RWPE1 (cell line): ENCODE data around the gene LEMD3.

Experiments
- CTCF ChIA-PET: fragments of 350-600 bp; sonication (Branson Sonifier 250); formaldehyde crosslinking; extraction: SDS; loops from one replicate; lab custom pipeline; 2021; lab: Yijun Ruan, JAX
- POLR2A ChIA-PET: fragments of 400-600 bp; formaldehyde crosslinking; extraction: SDS; loops from one replicate; lab custom pipeline; 2020; ENCODE audit warnings: antibody characterized with exemption; ENCODE audit not compliant: low non-redundant PET; lab: Yijun Ruan, JAX
- DNase-seq: peaks from one replicate; pipeline ENCODE4 v3.0.0; 2012; ENCODE audit warnings: low spot score
- H3K27ac ChIP-seq: fragments of 450-650 bp; 2 replicates; pipeline ENCODE4 v1.5.1; 2017
- CTCF ChIP-seq: fragments of 450-650 bp; conservative IDR thresholded peaks from 2 replicates; pipeline ENCODE4 v1.5.1; 2017; ENCODE audit warnings: low read depth, mild to moderate bottlenecking

LEMD3 gene

GRCh38 chr12:65125247-65125646, 44.1 kb upstream of the LEMD3 start:
- no peak for DNase-seq
- TF ChIP-seq CTCF = no peak
- POLR2A ChIA-PET = no interaction called here
- H3K27ac ChIP-seq = no peak overlapping the region
- CTCF ChIA-PET = interaction anchor here (1.2 kb wide), 1 partner anchor 13 kb away, joined by 3 read pairs; no protein-coding TSS in a partner anchor

- no peak overlapping the region for H3K27ac ChIP-seq
- CTCF ChIA-PET = no interaction called here
- no peak for DNase-seq
- TF ChIP-seq CTCF = no peak
- POLR2A ChIA-PET = no interaction called here
Observed at GRCh38 chr12:65125975-65126374, 43.4 kb upstream of the LEMD3 start.

GRCh38 chr12:65126482-65126881, 42.9 kb upstream of the LEMD3 start:
- ChIA-PET POLR2A (no interaction called here), CTCF (no interaction called here)
- no peak for DNase-seq

GRCh38 chr12:65133879-65134278, 35.5 kb upstream of the LEMD3 start:
- no peak overlapping the region for H3K27ac ChIP-seq
- DNase-seq = no peak
- POLR2A ChIA-PET = no interaction called here
- no peak for TF ChIP-seq CTCF
- CTCF ChIA-PET = no interaction called here

More at GRCh38 chr12:65126482-65126881, 42.9 kb upstream of the LEMD3 start:
- TF ChIP-seq CTCF = no peak
- H3K27ac ChIP-seq = no peak overlapping the region

GRCh38 chr12:65139389-65139788, 30.0 kb upstream of the LEMD3 start:
- no peak for TF ChIP-seq CTCF
- ChIA-PET CTCF (no interaction called here), POLR2A (no interaction called here)
- no peak for DNase-seq
- no peak overlapping the region for H3K27ac ChIP-seq

- TF ChIP-seq CTCF = no peak
- no peak overlapping the region for H3K27ac ChIP-seq
- POLR2A ChIA-PET = no interaction called here
- no peak for DNase-seq
- CTCF ChIA-PET = no interaction called here
Observed at GRCh38 chr12:65140738-65141137, 28.6 kb upstream of the LEMD3 start.
